ENCODE measurements around the gene B4GALNT3.
"Not testable (repeated sequence)": the region's sequence is repeated elsewhere in the genome, so short reads cannot be mapped to it uniquely, and the experiment has no call there.

The B4GALNT3 gene

GRCh38 chr12:459430-460258 lies at the start of gene B4GALNT3:
TSS of gene B4GALNT3 (plus strand) at chr12:459939. CDS start at chr12:460377, 438 bp downstream.
- DNase-seq: peak; percentile 66

GRCh38 chr12:414859-415258 lies 44.9 kb upstream of the B4GALNT3 start:
- DNase-seq: no peak

- no peak for DNase-seq
Observed at GRCh38 chr12:418432-418831, 41.3 kb upstream of the B4GALNT3 start.

- no peak for DNase-seq
Observed at GRCh38 chr12:422526-422925, 37.2 kb upstream of the B4GALNT3 start.

- not testable (repeated sequence) for DNase-seq
Observed at GRCh38 chr12:435737-436136, 24.0 kb upstream of the B4GALNT3 start.

GRCh38 chr12:442235-442884 lies 17.4 kb upstream of the B4GALNT3 start:
- no peak for DNase-seq

GRCh38 chr12:447141-447540 lies 12.6 kb upstream of the B4GALNT3 start:
- DNase-seq: no peak

- DNase-seq: no peak
Observed at GRCh38 chr12:449203-449602, 10.5 kb upstream of the B4GALNT3 start.

- DNase-seq: no peak
Observed at GRCh38 chr12:450438-450837, 9.3 kb upstream of the B4GALNT3 start.

- DNase-seq: peak; percentile 94
Observed at GRCh38 chr12:452667-453210, 7.0 kb upstream of the B4GALNT3 start.

GRCh38 chr12:454833-455232 lies 4.9 kb upstream of the B4GALNT3 start:
- DNase-seq: no peak

- DNase-seq: no peak
Observed at GRCh38 chr12:455821-456220, 3.9 kb upstream of the B4GALNT3 start.

GRCh38 chr12:457676-458075 lies 2.1 kb upstream of the B4GALNT3 start:
- no peak for DNase-seq

GRCh38 chr12:459050-459429 lies 699 bp upstream of the B4GALNT3 start:
- DNase-seq: no peak

- peak; percentile 69 for DNase-seq
Observed at GRCh38 chr12:460261-461230, 807 bp downstream of the B4GALNT3 start.

GRCh38 chr12:461425-461824 lies 1.7 kb downstream of the B4GALNT3 start:
- DNase-seq: no peak

- DNase-seq: no peak
Observed at GRCh38 chr12:462936-463705, 3.4 kb downstream of the B4GALNT3 start.

GRCh38 chr12:464484-465267 lies 4.9 kb downstream of the B4GALNT3 start:
- DNase-seq: no peak

GRCh38 chr12:466039-466438 lies 6.3 kb downstream of the B4GALNT3 start:
- DNase-seq: no peak

- no peak for DNase-seq
Observed at GRCh38 chr12:466762-467161, 7.0 kb downstream of the B4GALNT3 start.

- DNase-seq: no peak
Observed at GRCh38 chr12:467591-467990, 7.9 kb downstream of the B4GALNT3 start.

Measured in activated CD8-positive, alpha-beta memory T cell treated with anti-CD3 and anti-CD28 coated beads, Interleukin-2, amount 50 U/mL, for 48 hours (primary cell).